ENCODE data around the gene PRDM16. TPM values are rescaled to one million over a fixed set of nuclear protein-coding genes. Genes with fewer than 3 reads are reported as not detected.
A peak's percentile ranks its signal among the peaks of the same experiment; 100 is the strongest.

PRDM16 gene
- total RNA-seq (2012; rRNA removed), result 0.22 and 0.25 TPM in 2 replicates

DNA sequence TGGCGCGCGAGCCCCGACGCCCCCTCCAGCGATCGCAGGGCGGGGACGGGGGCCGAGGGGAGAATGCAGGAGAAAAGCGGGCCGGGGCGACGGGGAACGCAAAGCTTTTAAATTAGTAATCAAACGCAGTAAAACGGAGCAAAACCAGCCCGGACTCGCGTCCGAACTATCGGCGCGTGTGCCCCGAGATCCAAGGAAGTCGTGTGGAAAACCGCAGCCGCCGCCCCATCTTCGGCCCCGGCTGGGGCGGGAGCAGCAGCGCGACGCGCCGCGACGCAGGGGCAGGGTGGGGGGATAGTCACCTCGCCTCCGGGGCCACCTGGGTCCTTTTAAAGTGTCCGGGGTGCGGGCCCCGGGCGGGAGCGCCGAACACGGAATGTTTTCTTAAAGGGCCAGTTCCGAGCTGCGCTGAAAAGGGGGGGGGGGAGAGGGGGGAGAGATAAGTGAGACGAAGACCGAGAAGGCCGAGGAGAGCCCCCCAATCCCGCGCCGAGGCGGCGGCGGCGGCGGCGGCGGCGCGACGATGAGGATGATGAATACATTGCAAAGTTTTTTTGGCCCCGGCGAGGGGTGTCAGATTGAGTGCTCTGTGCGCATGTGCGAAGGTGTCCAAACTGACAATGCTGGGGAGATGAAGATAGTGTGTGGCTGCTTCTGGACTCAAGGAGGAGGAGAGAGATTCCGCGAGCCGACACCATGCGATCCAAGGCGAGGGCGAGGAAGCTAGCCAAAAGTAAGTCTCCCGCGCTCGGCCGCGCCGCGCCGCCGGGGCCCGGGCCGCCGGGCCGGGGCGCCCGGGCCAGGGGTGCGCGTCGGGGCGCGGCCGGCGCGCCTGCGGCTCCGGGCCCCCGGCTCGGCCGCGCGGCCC lies at the start of gene PRDM16:
TSS of gene PRDM16 (plus strand) at position 640 of the 868 bp plus-strand sequence. CDS start at position 697, 57 bp downstream.
- Histone ChIP-seq H3K36me3 (ENCODE audit: insufficient read depth, low read length) (no peaks in the 10 kb centered on the region), H3K4me1 (ENCODE audit: control insufficient read depth, insufficient read depth, low read length) (no peaks in the 10 kb centered on the region), H3K9ac (ENCODE audit: low read depth, low read length) (peak within 1 kb of the TSS; percentile 58), H3K27me3 (ENCODE audit: control insufficient read depth, insufficient read depth, low read length) (peaks cover 19% of the 10 kb centered on the region), H3K9me3 (replicated peaks; ENCODE audit: low read length) (no peaks in the 10 kb centered on the region), H3K4me3 (ENCODE audit: low read length) (peak within 1 kb of the TSS; percentile 75), H3K4me2 (ENCODE audit: low read length) (peak within 1 kb of the TSS; percentile 87)

DNA sequence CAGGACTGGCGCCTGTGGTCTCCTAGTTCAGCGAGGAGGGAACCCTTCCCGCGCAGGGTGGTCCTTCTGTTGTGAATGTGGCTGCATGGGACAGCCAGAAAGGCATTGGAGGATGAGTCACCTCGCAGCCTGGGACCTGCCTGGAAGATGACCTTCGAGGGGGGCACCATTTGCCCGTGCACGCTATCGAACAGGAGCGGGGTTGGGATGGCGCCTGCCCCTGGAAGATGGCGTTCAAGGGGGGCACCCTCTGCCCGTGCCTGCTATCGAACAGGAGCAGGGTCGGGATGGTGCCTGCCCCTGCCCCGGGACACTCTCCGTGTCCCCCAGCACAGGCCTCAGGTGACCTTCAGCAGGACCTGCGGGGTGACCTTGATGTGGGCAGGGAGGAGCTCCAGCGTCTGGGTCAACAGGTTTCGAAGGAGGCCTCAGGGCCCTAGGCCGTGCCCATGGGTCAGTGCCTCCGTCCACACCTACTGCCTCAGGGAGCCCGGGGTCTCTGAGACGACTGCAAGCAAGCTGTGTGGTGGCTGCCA lies 49.4 kb upstream of the PRDM16 start:
- Histone ChIP-seq H3K36me3 (ENCODE audit: insufficient read depth, low read length) (no peaks in the 10 kb centered on the region), H3K4me3 (ENCODE audit: low read length) (no peak overlapping the region), H3K4me1 (ENCODE audit: control insufficient read depth, insufficient read depth, low read length) (no peaks in the 10 kb centered on the region), H3K9ac (ENCODE audit: low read depth, low read length) (no peak overlapping the region), H3K27me3 (ENCODE audit: control insufficient read depth, insufficient read depth, low read length) (no peaks in the 10 kb centered on the region), H3K4me2 (ENCODE audit: low read length) (no peak overlapping the region), H3K9me3 (replicated peaks; ENCODE audit: low read length) (no peaks in the 10 kb centered on the region)

DNA sequence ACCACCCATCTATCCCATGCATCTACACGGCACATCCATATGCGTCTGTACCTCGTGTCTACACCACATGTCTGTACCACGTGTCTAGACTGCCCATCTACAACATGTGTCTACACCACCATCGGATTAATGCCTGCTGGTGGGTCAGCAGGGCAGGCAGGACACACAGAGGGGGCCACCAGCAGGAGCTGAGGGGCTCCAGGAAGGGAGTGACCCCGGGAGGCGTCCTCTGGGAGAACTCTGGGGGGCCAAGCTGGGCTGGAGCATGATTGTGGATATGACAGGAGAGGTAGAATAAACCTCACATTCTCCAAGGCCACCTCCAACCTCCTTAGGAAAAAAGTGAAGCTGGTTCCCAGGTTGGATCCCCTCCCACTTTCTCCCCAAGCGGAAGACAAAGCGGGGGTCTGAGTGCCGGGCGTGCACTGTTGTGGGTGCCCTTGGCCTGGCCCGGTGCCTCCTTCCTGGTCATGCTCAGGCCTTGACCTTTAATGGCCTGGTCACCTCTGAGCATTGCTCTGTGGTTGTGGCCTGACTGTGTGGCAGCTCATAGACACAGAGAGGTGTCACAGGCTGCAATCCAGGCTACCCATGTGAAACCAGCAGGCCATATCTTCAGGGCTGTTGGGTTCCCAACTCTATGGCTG lies 48.6 kb upstream of the PRDM16 start:
- Histone ChIP-seq H3K9me3 (replicated peaks; ENCODE audit: low read length) (no peaks in the 10 kb centered on the region), H3K36me3 (ENCODE audit: insufficient read depth, low read length) (no peaks in the 10 kb centered on the region)

DNA sequence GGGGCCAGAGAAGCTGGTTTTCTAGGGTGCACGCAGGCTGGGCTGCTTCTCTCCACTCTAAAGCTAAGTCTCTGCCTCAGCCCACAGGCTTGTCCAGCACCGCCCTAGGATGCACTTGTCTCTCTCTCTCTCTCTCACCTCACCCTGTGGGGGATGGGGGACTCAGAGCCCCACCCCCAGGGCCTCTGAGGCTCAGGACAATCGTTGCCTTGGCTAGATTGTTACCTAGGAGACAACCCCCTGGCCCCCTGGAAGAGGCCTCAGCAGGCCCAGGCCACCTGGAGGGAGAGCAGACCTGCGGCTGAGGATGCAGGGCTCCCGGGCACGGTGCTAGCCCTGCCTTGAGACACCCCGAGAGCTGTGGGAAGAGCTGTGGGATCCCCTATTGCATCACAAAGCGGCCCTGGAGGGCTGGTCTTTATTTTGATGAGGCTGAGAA lies 47.8 kb upstream of the PRDM16 start, which contains the start of gene ACTRT2:
TSS of gene ACTRT2 (plus strand) at position 235 of the 439 bp plus-strand sequence. CDS start 220 bp downstream, outside the sequence.
- H3K9me3 ChIP-seq (replicated peaks; ENCODE audit: low read length), result no peaks in the 10 kb centered on the region
- H3K9ac ChIP-seq (ENCODE audit: low read depth, low read length), result no peak within 1 kb of the TSS
- H3K4me2 ChIP-seq (ENCODE audit: low read length), result no peak within 1 kb of the TSS
- H3K27me3 ChIP-seq (ENCODE audit: control insufficient read depth, insufficient read depth, low read length), result no peaks in the 10 kb centered on the region
- H3K4me3 ChIP-seq (ENCODE audit: low read length), result no peak within 1 kb of the TSS
- no peaks in the 10 kb centered on the region for H3K36me3 ChIP-seq (ENCODE audit: insufficient read depth, low read length)
- H3K4me1 ChIP-seq (ENCODE audit: control insufficient read depth, insufficient read depth, low read length), result no peaks in the 10 kb centered on the region

More for the DNA sequence above, 48.6 kb upstream of the PRDM16 start:
- Histone ChIP-seq H3K4me2 (ENCODE audit: low read length) (no peak overlapping the region), H3K4me1 (ENCODE audit: control insufficient read depth, insufficient read depth, low read length) (no peaks in the 10 kb centered on the region), H3K27me3 (ENCODE audit: control insufficient read depth, insufficient read depth, low read length) (no peaks in the 10 kb centered on the region), H3K4me3 (ENCODE audit: low read length) (no peak overlapping the region), H3K9ac (ENCODE audit: low read depth, low read length) (no peak overlapping the region)

DNA sequence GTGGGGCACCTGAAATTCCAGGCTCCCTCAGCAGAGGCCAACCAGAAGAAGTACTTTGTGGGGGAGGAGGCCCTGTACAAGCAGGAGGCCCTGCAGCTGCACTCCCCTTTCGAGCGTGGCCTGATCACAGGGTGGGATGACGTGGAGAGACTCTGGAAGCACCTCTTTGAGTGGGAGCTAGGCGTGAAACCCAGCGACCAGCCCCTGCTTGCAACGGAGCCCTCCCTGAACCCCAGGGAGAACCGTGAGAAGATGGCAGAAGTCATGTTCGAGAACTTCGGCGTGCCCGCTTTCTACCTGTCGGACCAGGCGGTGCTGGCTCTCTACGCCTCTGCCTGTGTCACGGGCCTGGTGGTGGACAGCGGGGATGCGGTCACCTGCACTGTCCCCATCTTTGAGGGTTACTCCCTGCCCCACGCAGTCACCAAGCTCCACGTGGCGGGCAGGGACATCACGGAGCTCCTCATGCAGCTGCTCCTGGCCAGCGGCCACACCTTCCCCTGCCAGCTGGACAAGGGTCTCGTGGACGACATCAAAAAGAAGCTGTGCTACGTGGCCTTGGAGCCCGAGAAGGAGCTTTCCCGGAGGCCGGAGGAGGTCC lies 47.1 kb upstream of the PRDM16 start:
- H3K27me3 ChIP-seq (ENCODE audit: control insufficient read depth, insufficient read depth, low read length), result no peaks in the 10 kb centered on the region
- H3K9ac ChIP-seq (ENCODE audit: low read depth, low read length), result no peak overlapping the region
- H3K4me1 ChIP-seq (ENCODE audit: control insufficient read depth, insufficient read depth, low read length), result no peaks in the 10 kb centered on the region
- H3K9me3 ChIP-seq (replicated peaks; ENCODE audit: low read length), result no peaks in the 10 kb centered on the region
- no peak overlapping the region for H3K4me3 ChIP-seq (ENCODE audit: low read length)
- H3K4me2 ChIP-seq (ENCODE audit: low read length), result no peak overlapping the region
- H3K36me3 ChIP-seq (ENCODE audit: insufficient read depth, low read length), result no peaks in the 10 kb centered on the region

DNA sequence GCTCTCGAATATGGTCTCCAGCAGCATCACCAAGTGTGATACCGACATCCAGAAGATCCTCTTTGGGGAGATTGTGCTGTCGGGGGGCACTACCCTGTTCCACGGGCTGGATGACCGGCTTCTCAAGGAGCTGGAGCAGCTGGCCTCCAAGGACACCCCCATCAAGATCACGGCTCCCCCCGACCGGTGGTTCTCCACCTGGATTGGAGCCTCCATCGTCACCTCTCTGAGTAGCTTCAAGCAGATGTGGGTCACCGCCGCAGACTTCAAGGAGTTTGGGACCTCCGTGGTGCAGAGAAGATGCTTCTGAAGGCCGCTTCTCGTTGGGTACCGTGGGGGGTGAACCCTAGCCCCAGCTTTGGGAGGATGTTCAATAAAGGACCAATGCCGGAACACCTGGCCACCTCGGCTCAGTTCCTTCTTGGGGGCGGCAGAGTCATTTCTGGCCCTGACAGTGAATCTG lies 46.5 kb upstream of the PRDM16 start:
- Histone ChIP-seq H3K4me1 (ENCODE audit: control insufficient read depth, insufficient read depth, low read length) (no peaks in the 10 kb centered on the region), H3K4me3 (ENCODE audit: low read length) (no peak overlapping the region), H3K36me3 (ENCODE audit: insufficient read depth, low read length) (no peaks in the 10 kb centered on the region), H3K27me3 (ENCODE audit: control insufficient read depth, insufficient read depth, low read length) (no peaks in the 10 kb centered on the region), H3K9ac (ENCODE audit: low read depth, low read length) (no peak overlapping the region), H3K4me2 (ENCODE audit: low read length) (no peak overlapping the region), H3K9me3 (replicated peaks; ENCODE audit: low read length) (no peaks in the 10 kb centered on the region)

DNA sequence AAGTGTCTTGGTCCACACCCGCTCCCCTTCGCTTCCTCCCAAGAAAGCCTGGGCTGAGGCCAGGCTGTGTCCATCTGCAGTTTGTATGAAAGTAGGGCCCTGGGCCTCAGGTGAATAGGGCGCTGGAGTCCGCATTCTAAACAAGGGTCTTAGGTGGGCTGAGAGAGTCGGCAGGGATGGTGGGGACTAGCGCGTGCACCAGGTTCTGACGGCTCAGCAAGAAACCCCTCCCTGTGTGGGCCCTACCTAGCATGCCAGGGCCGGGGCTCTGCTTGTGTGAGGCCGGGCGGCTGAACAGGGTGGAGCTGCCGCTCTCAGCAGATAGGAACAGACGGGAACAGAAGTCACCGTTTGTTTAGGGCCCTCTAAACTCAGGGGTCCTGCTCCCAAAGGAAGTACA lies 46.0 kb upstream of the PRDM16 start:
- H3K36me3 ChIP-seq (ENCODE audit: insufficient read depth, low read length), result no peaks in the 10 kb centered on the region
- no peaks in the 10 kb centered on the region for H3K4me1 ChIP-seq (ENCODE audit: control insufficient read depth, insufficient read depth, low read length)
- H3K9ac ChIP-seq (ENCODE audit: low read depth, low read length), result no peak overlapping the region
- H3K4me2 ChIP-seq (ENCODE audit: low read length), result no peak overlapping the region
- no peak overlapping the region for H3K4me3 ChIP-seq (ENCODE audit: low read length)
- H3K27me3 ChIP-seq (ENCODE audit: control insufficient read depth, insufficient read depth, low read length), result no peaks in the 10 kb centered on the region
- no peaks in the 10 kb centered on the region for H3K9me3 ChIP-seq (replicated peaks; ENCODE audit: low read length)

DNA sequence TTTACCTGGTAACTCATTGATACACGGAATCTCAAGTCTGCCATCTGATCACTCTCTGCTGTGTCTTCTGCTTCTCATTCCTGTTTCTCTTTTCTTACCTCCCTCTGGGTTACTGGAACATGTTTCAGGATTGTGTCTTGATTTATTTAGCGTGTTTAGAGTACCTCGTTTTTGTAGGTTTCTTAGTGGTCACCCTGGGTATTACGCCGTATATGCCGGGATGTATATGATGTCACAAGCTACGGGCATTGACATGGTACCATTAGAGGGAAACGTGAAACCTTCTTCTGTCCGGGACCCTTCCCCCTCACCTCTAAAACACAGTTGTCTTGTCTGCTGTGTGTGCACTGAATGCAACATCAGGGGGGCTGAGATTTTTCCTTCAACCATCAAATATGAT lies 45.0 kb upstream of the PRDM16 start:
- Histone ChIP-seq H3K9ac (ENCODE audit: low read depth, low read length) (no peak overlapping the region), H3K4me2 (ENCODE audit: low read length) (no peak overlapping the region), H3K9me3 (replicated peaks; ENCODE audit: low read length) (peaks cover 7% of the 10 kb centered on the region), H3K27me3 (ENCODE audit: control insufficient read depth, insufficient read depth, low read length) (no peaks in the 10 kb centered on the region), H3K36me3 (ENCODE audit: insufficient read depth, low read length) (no peaks in the 10 kb centered on the region), H3K4me3 (ENCODE audit: low read length) (no peak overlapping the region), H3K4me1 (ENCODE audit: control insufficient read depth, insufficient read depth, low read length) (no peaks in the 10 kb centered on the region)

DNA sequence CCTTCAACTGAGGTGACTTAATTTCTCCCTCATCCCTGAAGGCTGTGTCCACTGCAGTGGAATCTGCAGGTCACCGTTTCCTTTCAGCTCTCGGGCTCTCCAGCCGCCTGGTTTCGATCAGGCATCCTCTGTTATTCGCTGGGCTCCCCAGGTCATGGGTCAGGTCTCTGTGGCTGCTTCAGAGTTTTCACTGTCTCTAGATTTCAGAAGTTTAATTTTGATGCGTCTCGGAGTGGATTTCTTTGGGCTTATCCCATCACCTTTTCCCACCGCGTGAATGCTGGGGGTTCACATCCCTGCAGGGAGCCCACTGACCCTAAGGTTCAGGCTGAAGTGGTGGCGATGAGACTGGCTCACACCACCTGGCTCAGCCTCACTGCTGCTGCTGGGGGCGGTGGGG lies 44.4 kb upstream of the PRDM16 start:
- Histone ChIP-seq H3K9ac (ENCODE audit: low read depth, low read length) (no peak overlapping the region), H3K36me3 (ENCODE audit: insufficient read depth, low read length) (no peaks in the 10 kb centered on the region), H3K4me3 (ENCODE audit: low read length) (no peak overlapping the region), H3K4me1 (ENCODE audit: control insufficient read depth, insufficient read depth, low read length) (no peaks in the 10 kb centered on the region), H3K4me2 (ENCODE audit: low read length) (no peak overlapping the region), H3K27me3 (ENCODE audit: control insufficient read depth, insufficient read depth, low read length) (no peaks in the 10 kb centered on the region), H3K9me3 (replicated peaks; ENCODE audit: low read length) (peaks cover 7% of the 10 kb centered on the region)

DNA sequence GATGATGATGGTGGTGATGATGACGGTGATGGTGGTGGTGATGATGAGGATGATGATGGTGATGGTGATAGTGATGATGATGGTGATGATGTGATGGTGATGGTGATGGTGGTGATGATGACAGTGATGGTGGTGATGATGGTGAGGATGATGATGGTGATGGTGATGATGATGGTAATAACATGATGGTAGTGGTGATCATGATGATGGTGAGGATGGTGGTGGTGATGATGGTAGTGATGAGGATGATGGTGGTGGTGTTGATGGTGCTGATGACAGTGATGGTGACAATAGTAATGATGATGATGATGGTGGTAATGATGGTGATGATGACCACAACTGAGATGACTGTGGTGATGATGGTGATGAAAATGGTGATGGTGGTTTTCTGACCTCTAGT lies 42.9 kb upstream of the PRDM16 start:
- Histone ChIP-seq H3K9me3 (replicated peaks; ENCODE audit: low read length) (peaks cover 7% of the 10 kb centered on the region), H3K27me3 (ENCODE audit: control insufficient read depth, insufficient read depth, low read length) (no peaks in the 10 kb centered on the region), H3K9ac (ENCODE audit: low read depth, low read length) (no peak overlapping the region), H3K36me3 (ENCODE audit: insufficient read depth, low read length) (no peaks in the 10 kb centered on the region), H3K4me3 (ENCODE audit: low read length) (no peak overlapping the region), H3K4me2 (ENCODE audit: low read length) (no peak overlapping the region), H3K4me1 (ENCODE audit: control insufficient read depth, insufficient read depth, low read length) (no peaks in the 10 kb centered on the region)

Measured in skeletal muscle satellite cell (primary cell).